Endodermal cell (in vitro differentiated cells): Measurements from ENCODE around the gene TMEM87B. TPM values are rescaled to one million over a fixed set of nuclear protein-coding genes. Genes with fewer than 3 reads are reported as not detected.

Experiments
- DNase-seq: peaks from one replicate; pipeline ENCODE4 v3.0.0-alpha.2; 2017
- H3K27ac ChIP-seq: 2 replicates; pipeline ENCODE4 v1.5.1; 2013; ENCODE audit warnings: mild to moderate bottlenecking, low read depth, low read length, moderate library complexity
- H3K27me3 ChIP-seq: 2 replicates; pipeline ENCODE4 v1.6.1; 2013; ENCODE audit warnings: mild to moderate bottlenecking, low read length, moderate library complexity; ENCODE audit not compliant: insufficient read depth, control insufficient read depth, poor library complexity, severe bottlenecking
- H3K36me3 ChIP-seq: 2 replicates; pipeline ENCODE4 v1.7.0; 2013; ENCODE audit warnings: mild to moderate bottlenecking, low read length, moderate library complexity; ENCODE audit not compliant: control insufficient read depth, insufficient read depth
- H3K4me1 ChIP-seq: one replicate; pipeline ENCODE4 v1.7.0; 2013; ENCODE audit warnings: low read length; ENCODE audit not compliant: control insufficient read depth, insufficient read depth
- H3K4me3 ChIP-seq: 2 replicates; pipeline ENCODE4 v1.5.1; 2013; ENCODE audit warnings: mild to moderate bottlenecking, low read length, moderate library complexity
- H3K9ac ChIP-seq: 2 replicates; pipeline ENCODE4 v1.6.1; 2013; ENCODE audit warnings: mild to moderate bottlenecking, low read length, moderate library complexity; ENCODE audit not compliant: poor library complexity, severe bottlenecking; ENCODE audit errors: extremely low read depth
- H3K9me3 ChIP-seq: 2 replicates; pipeline ENCODE4 v1.6.1; 2013; ENCODE audit warnings: mild to moderate bottlenecking, low read length, moderate library complexity; ENCODE audit not compliant: control insufficient read depth
- H3K27ac Mint-ChIP-seq: 2 replicates; pipeline ENCODE4 v1.8.0; 2020; ENCODE audit warnings: mixed read lengths
- H3K27me3 Mint-ChIP-seq: 2 replicates; pipeline ENCODE4 v1.8.0; 2021; ENCODE audit warnings: mild to moderate bottlenecking, mixed read lengths; ENCODE audit not compliant: insufficient read depth
- H3K36me3 Mint-ChIP-seq: 2 replicates; pipeline ENCODE4 v1.8.0; 2020; ENCODE audit warnings: low read depth, mixed read lengths
- H3K4me1 Mint-ChIP-seq: 2 replicates; pipeline ENCODE4 v1.8.0; 2020; ENCODE audit warnings: mixed read lengths
- H3K4me3 Mint-ChIP-seq: 2 replicates; pipeline ENCODE4 v1.8.0; 2020; ENCODE audit warnings: mild to moderate bottlenecking, moderate library complexity, mixed read lengths
- H3K9me3 Mint-ChIP-seq: 2 replicates; pipeline ENCODE4 v1.8.0; 2020; ENCODE audit warnings: mild to moderate bottlenecking, mixed read lengths
- CTCF ChIP-seq: fragments of 200-600 bp; sonication (generic); conservative IDR thresholded peaks from 2 replicates; pipeline ENCODE4 v1.5.0; 2021; ENCODE audit warnings: antibody characterized with exemption, mild to moderate bottlenecking
- WGBS, 2 experiments: methylation state at CpG; one replicate each; pipeline versions ENCODE4 v1.1.5 to v1.1.7; 2013; ENCODE audit warnings: missing lambda C conversion rate in 2 of 2, mixed read lengths in 1 of 2; ENCODE audit not compliant: insufficient coverage in 1 of 2, insufficient read length in 1 of 2; 5-methylcytosine and 5-hydroxymethylcytosine counted together
- total RNA-seq, 2 donors: library from RNA; stranded (reverse); fragmentation: NEBNext Ultra II Directional in 1 of 2; extraction: Animal tissue kit (Norgen Biotek cat#: 25700) in 1 of 2; gene quantifications; 2 replicates in 1 of 2; 3 replicates in 1 of 2; pipeline ENCODE4 v1.2.1, GENCODE V29; 2021

Gene TMEM87B
- total RNA-seq, 2 donors from 2014 or later: 20.2 to 22.3 TPM

- no peak overlapping the region for H3K4me3 Mint-ChIP-seq
- no peak overlapping the region for H3K4me3 ChIP-seq
- 92 to 94% methylated on average over 10 to 17 of the region's 17 CpGs for WGBS, 2 experiments
- TF ChIP-seq CTCF: no peak
- H3K9me3 Mint-ChIP-seq: no peaks in the 10 kb centered on the region
- H3K27ac ChIP-seq: no peak overlapping the region
- peaks cover 7% of the 10 kb centered on the region for H3K27me3 ChIP-seq
- H3K4me1 ChIP-seq: no peaks in the 10 kb centered on the region
- H3K9me3 ChIP-seq: no peaks in the 10 kb centered on the region
- H3K4me1 Mint-ChIP-seq: no peaks in the 10 kb centered on the region
- no peaks in the 10 kb centered on the region for H3K36me3 Mint-ChIP-seq
- H3K27me3 Mint-ChIP-seq: peaks cover 10% of the 10 kb centered on the region
- DNase-seq: no peak
- H3K36me3 ChIP-seq: no peaks in the 10 kb centered on the region
- no peak overlapping the region for H3K9ac ChIP-seq
- no peak overlapping the region for H3K27ac Mint-ChIP-seq
Measured at GRCh38 chr2:112147382-112148168, 92.5 kb downstream of the TMEM87B start.

GRCh38 chr2:112148477-112148876 lies 93.4 kb downstream of the TMEM87B start:
- no peaks in the 10 kb centered on the region for H3K9me3 Mint-ChIP-seq
- Histone ChIP-seq H3K36me3 (no peaks in the 10 kb centered on the region), H3K4me3 (no peak overlapping the region), H3K9me3 (no peaks in the 10 kb centered on the region), H3K9ac (no peak overlapping the region), H3K4me1 (no peaks in the 10 kb centered on the region), H3K27me3 (no peaks in the 10 kb centered on the region), H3K27ac (no peak overlapping the region)
- peaks cover 7% of the 10 kb centered on the region for H3K27me3 Mint-ChIP-seq
- 89 to 100% methylated on average over 1 to 2 of the region's 2 CpGs for WGBS, 2 experiments
- no peak overlapping the region for H3K4me3 Mint-ChIP-seq
- H3K4me1 Mint-ChIP-seq: no peaks in the 10 kb centered on the region
- TF ChIP-seq CTCF: no peak
- H3K27ac Mint-ChIP-seq: no peak overlapping the region
- DNase-seq: no peak
- H3K36me3 Mint-ChIP-seq: no peaks in the 10 kb centered on the region

GRCh38 chr2:112149194-112149593 lies 94.1 kb downstream of the TMEM87B start:
- no peaks in the 10 kb centered on the region for H3K4me1 ChIP-seq
- peaks cover 7% of the 10 kb centered on the region for H3K27me3 Mint-ChIP-seq
- H3K9me3 ChIP-seq: no peaks in the 10 kb centered on the region
- H3K9ac ChIP-seq: no peak overlapping the region
- DNase-seq: no peak
- H3K4me3 Mint-ChIP-seq: no peak overlapping the region
- no peaks in the 10 kb centered on the region for H3K9me3 Mint-ChIP-seq
- no peak overlapping the region for H3K4me3 ChIP-seq
- H3K27ac ChIP-seq: no peak overlapping the region
- H3K36me3 ChIP-seq: no peaks in the 10 kb centered on the region
- H3K36me3 Mint-ChIP-seq: no peaks in the 10 kb centered on the region
- WGBS, 2 experiments: 87 to 89% methylated on average over 3 to 5 of the region's 5 CpGs
- no peaks in the 10 kb centered on the region for H3K27me3 ChIP-seq
- no peak overlapping the region for H3K27ac Mint-ChIP-seq
- no peak for TF ChIP-seq CTCF
- H3K4me1 Mint-ChIP-seq: no peaks in the 10 kb centered on the region
